Activated effector memory CD4-positive, alpha-beta T cell treated with Interleukin-2 at 50 U/mL for 16 hours (primary cell): ENCODE data around the gene NTF3.
"Not testable (repeated sequence)": the region's sequence is repeated elsewhere in the genome, so short reads cannot be mapped to it uniquely, and the experiment has no call there.

Experiments
- DNase-seq: peaks from one replicate; pipeline ENCODE4 v3.0.0-alpha.2; 2020

Gene NTF3

DNA sequence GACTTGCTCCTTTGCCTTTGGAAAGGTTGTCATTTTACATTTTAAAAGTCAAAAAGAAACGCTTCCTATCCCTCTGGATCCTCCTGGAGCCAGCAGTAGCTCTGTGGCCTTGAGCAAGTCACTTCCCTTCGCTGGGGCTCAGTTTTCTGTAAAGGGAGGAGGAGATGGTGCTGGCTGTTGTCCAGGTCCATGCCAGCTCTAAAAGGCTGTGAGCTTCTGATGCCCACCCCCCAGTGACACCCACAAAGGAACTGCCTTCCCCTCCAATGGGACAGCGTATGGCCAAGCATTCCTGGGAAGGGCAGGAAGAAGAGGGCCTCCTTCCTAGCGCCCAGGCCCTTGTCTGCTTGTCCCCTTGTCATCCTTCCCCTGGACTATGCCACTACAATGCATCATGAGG is 81.5 kb downstream of the NTF3 start:
- DNase-seq = no peak

- DNase-seq = no peak
Measured at GRCh38 chr12:5514016-5514415, 82.1 kb downstream of the NTF3 start.

DNA sequence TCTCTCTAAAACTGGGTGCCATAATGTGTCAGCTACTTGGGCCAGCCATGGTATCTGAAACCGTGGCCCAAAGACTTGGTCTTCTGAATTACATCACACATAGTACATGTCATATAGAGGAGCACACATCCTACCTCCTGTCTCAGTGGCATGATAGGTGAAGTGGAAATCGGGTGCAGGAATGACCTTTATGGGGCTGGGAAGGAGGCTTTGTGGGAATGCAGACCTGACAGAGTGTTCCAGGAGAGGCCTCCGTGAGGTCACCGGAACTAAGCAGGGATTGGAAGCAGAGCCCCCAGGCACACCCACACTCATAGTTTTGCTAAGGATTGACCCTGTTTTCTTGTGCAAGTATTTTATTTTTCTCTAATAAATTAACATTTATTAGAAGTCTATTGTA is 82.6 kb downstream of the NTF3 start:
- DNase-seq = no peak

GRCh38 chr12:5515458-5515857 is 83.5 kb downstream of the NTF3 start:
- no peak for DNase-seq

DNA sequence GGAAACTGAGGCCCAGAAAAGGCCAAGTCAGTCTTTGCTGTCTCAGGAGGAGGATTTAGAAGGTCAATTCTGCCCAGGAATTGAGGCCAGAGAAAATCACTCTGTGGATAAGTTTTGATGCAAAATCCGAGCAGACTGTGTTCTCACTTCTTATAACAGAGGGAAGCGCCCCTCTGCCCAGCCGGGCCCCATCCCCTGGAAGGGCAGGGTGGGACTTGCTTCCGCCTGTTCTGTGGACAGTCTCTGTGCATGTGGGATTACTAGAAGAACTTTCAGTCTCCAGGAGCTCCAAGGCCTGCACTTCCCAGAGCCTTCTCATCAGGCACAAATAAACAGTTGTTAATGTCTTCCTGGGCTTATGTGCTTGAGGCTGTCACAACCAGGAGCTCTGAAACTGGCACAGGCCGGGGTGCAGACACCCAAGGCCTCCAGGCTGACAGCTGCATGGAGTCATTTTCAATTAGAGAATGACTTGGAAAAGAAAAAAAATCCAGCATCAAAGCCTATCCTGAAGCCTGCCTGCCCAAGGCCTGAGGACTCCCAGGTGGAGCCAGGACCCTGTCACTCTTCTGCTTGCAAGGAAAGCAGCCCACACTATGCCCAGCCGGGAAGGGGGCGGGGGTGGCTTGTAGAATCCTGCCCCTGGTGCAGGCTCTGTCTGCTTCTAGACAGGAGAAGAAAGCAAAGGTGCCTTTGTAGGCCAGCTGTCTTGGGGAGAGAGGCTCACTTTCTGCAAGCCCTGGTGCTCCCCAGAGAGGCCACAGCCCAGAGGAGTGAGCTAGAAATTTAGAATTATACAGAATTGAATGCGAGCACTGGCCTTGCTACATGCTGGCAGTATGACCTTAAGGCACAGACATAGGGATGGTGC is 84.7 kb downstream of the NTF3 start:
- DNase-seq = no peak

- no peak for DNase-seq
Measured at GRCh38 chr12:5518584-5519365, 86.9 kb downstream of the NTF3 start.

GRCh38 chr12:5520037-5520436 is 88.1 kb downstream of the NTF3 start:
- no peak for DNase-seq

DNA sequence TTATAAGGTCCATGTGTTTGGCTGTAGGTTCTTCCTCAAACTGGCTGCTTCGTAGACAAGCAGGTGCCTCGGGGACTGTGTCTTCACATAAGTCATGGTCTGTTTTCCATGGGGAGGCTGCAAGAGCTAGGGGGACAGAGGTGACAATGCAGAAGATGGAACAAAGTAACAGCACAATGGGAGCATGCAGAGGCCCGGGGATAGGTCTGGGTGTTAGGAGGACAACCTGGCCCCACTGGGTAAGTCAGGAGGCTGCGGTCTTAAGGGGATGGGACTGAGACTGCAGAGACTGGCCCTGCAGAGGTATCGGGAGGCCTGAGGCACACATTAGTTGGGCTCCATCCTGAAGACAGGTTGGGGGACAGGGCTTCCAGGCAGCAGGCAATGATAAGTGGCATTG is 88.9 kb downstream of the NTF3 start:
- DNase-seq = no peak

GRCh38 chr12:5521456-5522325 is 89.8 kb downstream of the NTF3 start:
- no peak for DNase-seq

- no peak for DNase-seq
Measured at GRCh38 chr12:5522432-5523335, 90.8 kb downstream of the NTF3 start.

DNA sequence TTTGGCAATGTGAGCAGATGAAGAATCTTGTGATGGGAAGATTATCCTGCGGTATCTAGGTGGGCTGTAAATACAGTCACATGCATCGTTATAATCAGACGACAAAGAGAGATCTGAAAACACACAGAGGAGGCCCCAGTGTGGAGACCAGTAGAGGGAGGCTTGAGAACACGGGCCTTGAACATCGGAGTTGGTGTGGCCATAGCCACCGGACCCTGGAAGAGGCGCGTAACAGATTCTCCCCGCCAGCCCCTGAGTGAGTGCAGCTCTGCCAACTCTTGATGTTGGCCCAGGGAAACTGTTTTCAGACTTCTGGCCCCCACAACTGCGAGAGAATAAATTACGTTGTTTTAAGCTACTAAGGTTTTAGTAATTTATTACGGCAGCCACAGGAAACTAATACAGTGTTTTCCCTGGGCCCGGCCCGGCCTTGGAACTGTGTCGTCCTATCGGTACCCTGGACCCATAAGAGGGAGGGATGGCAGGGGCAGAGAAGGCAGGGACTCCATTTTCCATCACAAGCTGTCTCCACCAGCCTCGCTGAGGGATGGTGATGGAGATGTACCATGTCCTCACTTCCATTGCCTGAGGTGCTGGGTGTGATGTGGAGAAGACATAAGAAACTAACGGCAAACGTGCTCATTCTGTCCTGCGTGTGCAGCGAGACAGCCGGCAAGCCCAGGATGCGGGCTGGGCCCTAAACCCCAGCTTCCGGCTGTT is 91.6 kb downstream of the NTF3 start:
- DNase-seq = no peak

DNA sequence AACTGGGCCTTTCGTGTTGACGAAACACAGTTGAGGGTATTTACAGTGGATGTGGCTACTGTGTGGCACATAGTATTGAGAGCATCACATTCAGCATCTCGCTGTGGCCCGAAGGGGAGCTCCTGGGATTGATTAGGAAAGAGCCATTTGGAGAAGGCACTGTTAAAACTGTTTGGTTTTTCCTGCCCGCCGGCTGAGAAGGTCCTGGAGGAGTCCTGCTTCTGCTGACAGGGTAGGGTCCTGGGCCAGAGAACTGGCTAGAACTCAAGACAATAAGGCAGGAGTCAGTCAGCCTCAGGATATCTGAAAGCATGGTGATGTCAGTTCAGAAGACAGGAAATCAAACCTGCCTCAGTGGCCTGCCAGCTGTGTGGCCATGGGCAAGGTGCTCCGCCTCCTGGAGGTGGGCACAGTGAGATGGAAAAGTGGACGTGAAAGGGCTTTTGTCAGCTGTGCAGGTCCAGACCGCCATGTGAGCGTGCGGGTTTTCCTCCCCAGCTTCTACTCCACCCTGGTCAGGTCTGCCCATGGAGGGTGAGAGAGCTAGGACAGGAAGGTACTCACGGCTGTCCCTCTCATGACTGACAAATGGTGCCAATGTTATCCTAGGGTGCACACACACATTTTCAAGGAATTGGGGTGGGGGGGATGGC is 92.3 kb downstream of the NTF3 start:
- DNase-seq = no peak

GRCh38 chr12:5524769-5525436 is 93.0 kb downstream of the NTF3 start:
- no peak for DNase-seq

GRCh38 chr12:5525783-5526367 is 94.0 kb downstream of the NTF3 start:
- DNase-seq = no peak

GRCh38 chr12:5533368-5533767 is 101.5 kb downstream of the NTF3 start:
- DNase-seq = no peak

DNA sequence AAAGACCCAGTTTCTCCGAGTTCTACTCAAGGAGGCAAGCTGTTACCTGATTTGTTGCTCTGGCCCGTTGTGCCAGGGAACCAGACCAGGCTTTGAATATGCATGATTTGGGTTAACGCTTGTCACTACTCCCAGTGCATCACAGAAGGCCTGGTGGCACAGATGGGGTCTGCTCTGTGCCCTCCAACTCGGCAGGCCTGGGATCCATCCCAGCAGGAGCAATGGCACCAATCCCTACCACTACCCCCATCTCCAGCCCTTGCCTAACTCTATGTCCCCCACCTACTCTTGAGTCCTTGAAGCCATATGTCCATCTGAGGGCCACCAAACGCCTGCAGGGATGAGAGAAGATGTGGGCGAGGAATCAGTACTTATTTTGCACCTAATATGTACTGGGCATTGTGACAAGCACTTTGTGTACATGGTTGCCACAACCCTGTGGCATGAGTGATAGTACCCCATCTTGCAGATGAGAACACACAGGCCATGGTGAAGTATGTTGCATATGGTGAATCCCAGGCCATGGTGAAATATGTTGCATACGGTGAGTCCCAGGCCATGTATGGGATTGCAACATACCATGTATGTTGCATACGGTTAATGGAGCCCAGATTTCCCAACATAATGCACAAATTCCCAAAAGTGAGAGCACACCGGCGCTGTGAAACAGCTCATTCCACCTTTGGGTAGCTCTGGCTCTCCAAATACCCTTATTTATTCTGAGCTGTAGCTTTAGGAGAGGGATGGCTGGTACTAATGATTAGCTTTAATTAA is 102.7 kb downstream of the NTF3 start:
- no peak for DNase-seq

GRCh38 chr12:5535541-5535940 is 103.6 kb downstream of the NTF3 start:
- DNase-seq = no peak

DNA sequence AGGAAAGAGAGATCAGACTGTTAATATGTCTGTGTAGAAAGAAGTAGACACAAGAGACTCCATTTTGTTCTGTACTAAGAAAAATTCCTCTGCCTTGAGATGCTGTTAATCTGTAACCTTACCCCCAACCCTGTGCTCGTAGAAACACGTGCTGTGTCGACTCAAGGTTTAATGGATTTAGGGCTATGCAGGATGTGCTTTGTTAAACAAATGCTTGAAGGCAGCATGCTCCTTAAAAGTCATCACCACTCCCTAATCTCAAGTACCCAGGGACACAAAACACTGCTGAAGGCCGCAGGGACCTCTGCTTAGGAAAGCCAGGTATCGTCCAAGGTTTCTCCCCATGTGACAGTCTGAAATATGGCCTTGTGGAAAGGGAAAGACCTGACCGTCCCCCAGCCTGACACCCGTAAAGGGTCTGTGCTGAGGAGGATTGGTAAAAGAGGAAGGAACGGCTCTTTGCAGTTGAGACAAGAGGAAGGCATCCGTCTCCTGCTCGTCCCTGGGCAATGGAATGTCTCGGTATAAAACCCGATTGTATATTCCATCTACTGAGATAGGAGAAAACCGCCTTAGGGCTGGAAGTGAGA is 105.2 kb downstream of the NTF3 start:
- DNase-seq = not testable (repeated sequence)

GRCh38 chr12:5537771-5538170 is 105.9 kb downstream of the NTF3 start:
- no peak for DNase-seq
